ENCODE measurements around the gene ESF1. TPM values are rescaled to one million over a fixed set of nuclear protein-coding genes. Genes with fewer than 3 reads are reported as not detected.
A peak's percentile ranks its signal among the peaks of the same experiment; 100 is the strongest.

Gene ESF1
- total RNA-seq, 6 donors from 2014 or later: 9.8 to 17.8 (median 12.7) TPM

GRCh38 chr20:13822459-13822858, 37.7 kb upstream of the ESF1 start:
- ATAC-seq (ENCODE audit: low FRiP score in 2 of 2) (no peak), DNase-seq (no peak)
- Histone ChIP-seq H3K9me3 (no peaks in the 10 kb centered on the region), H3K4me1 (peaks cover 0 to 5% (median 4%) of the 10 kb centered on the region in 4 donors), H3K36me3 (peaks cover 0 to 13% (median 7%) of the 10 kb centered on the region in 4 donors), H3K27ac (no peak overlapping the region), H3K27me3 (no peaks in the 10 kb centered on the region), H3K4me3 (no peak overlapping the region)
- 50 to 77% methylated on average over 2 of the region's 2 CpGs for WGBS, 2 donors
- TF ChIP-seq CTCF (IDR thresholded peaks at IDR 0.05): no peak
- no peak for TF ChIP-seq EP300 (IDR thresholded peaks at IDR 0.05)

- no peaks in the 10 kb centered on the region for H3K9me3 ChIP-seq
- DNase-seq: peak in 1 of 2 donors; percentile 53
- H3K27me3 ChIP-seq: no peaks in the 10 kb centered on the region
- no peak overlapping the region for H3K27ac ChIP-seq
- no peak overlapping the region for H3K4me3 ChIP-seq
- H3K36me3 ChIP-seq: peaks cover under 1 to 19% (median 9%) of the 10 kb centered on the region in 4 donors
- peaks cover 0 to 5% (median 4%) of the 10 kb centered on the region in 4 donors for H3K4me1 ChIP-seq
- peak; percentile 45 to 78 for ATAC-seq (ENCODE audit: low FRiP score in 2 of 2)
- 52 to 64% methylated on average over 7 of the region's 7 CpGs for WGBS, 2 donors
- no peak for TF ChIP-seq POLR2A (IDR thresholded peaks at IDR 0.05)
- TF ChIP-seq EP300 (IDR thresholded peaks at IDR 0.05): peak in 1 of 4 donors; percentile 44
- no peak for TF ChIP-seq CTCF (IDR thresholded peaks at IDR 0.05)
- TF ChIP-seq POLR2AphosphoS5 (IDR thresholded peaks at IDR 0.05): peak; percentile 24 to 50
Measured at GRCh38 chr20:13821876-13822275, 37.2 kb upstream of the ESF1 start.

- TF ChIP-seq POLR2A (IDR thresholded peaks at IDR 0.05) (no peak), EP300 (IDR thresholded peaks at IDR 0.05) (no peak), CTCF (IDR thresholded peaks at IDR 0.05) (peak; percentile 49 to 67 (median 59)), POLR2AphosphoS5 (IDR thresholded peaks at IDR 0.05) (no peak)
- peak; percentile 74 for ATAC-seq (ENCODE audit: low FRiP score in 2 of 2)
- DNase-seq: no peak
- H3K27ac ChIP-seq: no peak overlapping the region
- no peaks in the 10 kb centered on the region for H3K9me3 ChIP-seq
- H3K36me3 ChIP-seq: peaks cover 4 to 32% (median 21%) of the 10 kb centered on the region in 4 donors
- 30 to 42% methylated on average over 5 of the region's 5 CpGs for WGBS, 2 donors
- peaks cover 0 to 5% (median 4%) of the 10 kb centered on the region in 4 donors for H3K4me1 ChIP-seq
- H3K4me3 ChIP-seq: no peak overlapping the region
- no peaks in the 10 kb centered on the region for H3K27me3 ChIP-seq
Measured at GRCh38 chr20:13819885-13820645, 35.3 kb upstream of the ESF1 start.

GRCh38 chr20:13817342-13817741, 32.6 kb upstream of the ESF1 start:
- no peaks in the 10 kb centered on the region for H3K9me3 ChIP-seq
- peaks cover 0 to 4% (median 4%) of the 10 kb centered on the region in 4 donors for H3K4me1 ChIP-seq
- H3K27ac ChIP-seq: no peak overlapping the region
- H3K4me3 ChIP-seq: no peak overlapping the region
- TF ChIP-seq POLR2AphosphoS5 (IDR thresholded peaks at IDR 0.05) (no peak), POLR2A (IDR thresholded peaks at IDR 0.05) (no peak), EP300 (IDR thresholded peaks at IDR 0.05) (no peak), CTCF (IDR thresholded peaks at IDR 0.05) (no peak)
- H3K36me3 ChIP-seq: peaks cover 4 to 59% (median 39%) of the 10 kb centered on the region in 4 donors
- ATAC-seq (ENCODE audit: low FRiP score in 2 of 2) (no peak), DNase-seq (no peak)
- H3K27me3 ChIP-seq: no peaks in the 10 kb centered on the region

- Histone ChIP-seq H3K36me3 (peaks cover 4 to 65% (median 45%) of the 10 kb centered on the region in 4 donors), H3K9me3 (no peaks in the 10 kb centered on the region), H3K27me3 (no peaks in the 10 kb centered on the region), H3K27ac (no peak overlapping the region), H3K4me3 (no peak overlapping the region), H3K4me1 (peaks cover 0 to 4% (median 0%) of the 10 kb centered on the region in 4 donors)
- DNase-seq (no peak), ATAC-seq (ENCODE audit: low FRiP score in 2 of 2) (no peak)
- TF ChIP-seq POLR2AphosphoS5 (IDR thresholded peaks at IDR 0.05) (no peak), EP300 (IDR thresholded peaks at IDR 0.05) (no peak), CTCF (IDR thresholded peaks at IDR 0.05) (no peak), POLR2A (IDR thresholded peaks at IDR 0.05) (no peak)
- WGBS, 2 donors: 82% methylated on average over 3 of the region's 3 CpGs
Measured at GRCh38 chr20:13816757-13817156, 32.0 kb upstream of the ESF1 start.

Measured in upper lobe of left lung (tissue), 6 donors.